HG03159 (cell line): ENCODE measurements around the gene AP1G2.

Experiments
- ATAC-seq: cut with Tn5 transposase; IDR thresholded peaks from one replicate; pipeline ENCODE4 v1.9.1; 2021; ENCODE audit warnings: mild to moderate bottlenecking, moderate library complexity; ENCODE audit not compliant: unreplicated experiment

Gene AP1G2

DNA sequence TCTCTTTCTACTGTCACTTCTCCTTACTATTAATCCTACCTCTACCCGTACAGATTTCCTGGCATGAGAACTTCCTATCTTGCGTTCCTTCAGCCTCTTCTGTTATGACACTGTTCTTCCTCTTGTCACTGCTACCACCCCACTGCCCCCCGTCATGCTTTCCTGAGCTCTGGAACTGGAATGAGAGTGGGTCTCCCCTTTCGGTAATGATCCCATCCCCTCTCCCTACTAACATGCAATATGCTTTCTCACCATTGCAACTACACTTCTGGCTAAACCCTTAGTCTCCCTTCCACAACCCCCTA, 4.9 kb upstream of the AP1G2 start:
- no peak for ATAC-seq

DNA sequence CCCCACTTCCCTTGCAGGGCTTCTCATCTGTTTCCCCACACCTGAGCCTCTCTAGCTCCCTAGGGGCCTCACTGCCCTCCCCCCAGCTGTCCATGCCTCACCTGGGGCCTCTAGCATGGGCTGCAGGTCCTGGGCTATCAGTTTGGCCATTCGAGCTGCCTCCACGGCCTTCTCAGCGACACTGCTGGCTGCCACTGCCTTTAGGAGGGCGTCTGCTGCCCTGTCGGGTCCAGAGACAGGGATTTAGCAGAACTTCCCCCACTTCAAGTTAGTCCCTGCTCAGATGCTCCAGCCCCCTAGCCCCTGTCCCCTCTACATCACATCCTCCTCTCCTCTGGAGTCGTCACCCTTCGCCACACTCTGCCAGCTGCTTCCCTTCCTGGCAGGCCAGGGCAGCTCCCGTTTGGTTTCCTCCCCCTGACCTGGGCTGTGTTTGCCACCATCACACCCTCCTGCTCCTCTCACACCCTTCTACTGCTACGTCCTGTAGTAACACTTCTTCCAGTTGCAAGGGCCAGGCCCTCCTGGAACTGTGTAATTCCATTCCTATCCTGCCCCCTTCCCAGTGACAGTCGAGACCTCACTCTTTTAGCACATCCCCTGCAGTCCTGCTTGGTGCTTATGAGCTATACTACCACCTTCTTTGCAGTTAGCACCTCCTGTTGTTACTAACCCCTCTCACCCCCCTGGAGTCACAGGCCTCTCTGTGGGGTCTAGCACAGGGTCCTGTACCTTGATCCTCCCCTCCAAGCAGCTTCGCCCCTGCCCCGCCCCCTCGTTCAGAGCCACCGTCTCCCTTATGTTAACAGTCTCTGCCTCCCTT, 4.3 kb upstream of the AP1G2 start:
- ATAC-seq: no peak

DNA sequence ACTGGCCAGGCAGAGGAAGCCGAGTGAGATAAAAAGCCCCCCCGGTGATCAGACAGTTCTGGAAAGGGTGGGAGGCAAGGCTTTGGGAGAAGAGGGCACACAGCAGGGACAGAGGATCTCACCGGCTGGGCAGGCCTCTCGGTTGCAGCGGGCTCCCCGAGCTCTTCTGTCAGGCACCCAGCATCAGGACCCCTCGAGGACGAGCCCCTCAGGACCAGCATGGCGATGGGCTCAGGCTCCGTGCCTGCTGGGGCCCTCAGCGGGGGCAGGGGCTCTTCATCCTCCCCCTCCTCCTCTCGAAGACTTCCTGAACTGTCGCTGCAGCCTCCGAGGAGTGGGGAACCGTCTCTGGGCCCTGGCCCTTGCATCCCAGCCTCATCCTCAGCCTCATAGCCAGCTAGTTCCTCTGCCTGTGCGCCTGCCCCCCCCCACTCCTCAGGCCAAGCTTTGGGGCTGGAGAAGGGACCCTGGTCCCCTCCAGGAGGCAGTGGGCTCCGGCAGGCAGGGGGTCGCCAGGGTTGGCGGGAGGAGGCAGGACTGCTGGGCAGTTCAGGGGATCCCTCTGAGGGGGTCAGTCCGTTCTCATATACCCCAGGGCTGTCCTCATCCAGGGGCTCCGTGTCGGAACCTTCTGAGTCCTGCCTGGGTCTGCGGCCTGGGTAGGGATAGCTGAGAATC, 3.4 kb upstream of the AP1G2 start:
- no peak for ATAC-seq

DNA sequence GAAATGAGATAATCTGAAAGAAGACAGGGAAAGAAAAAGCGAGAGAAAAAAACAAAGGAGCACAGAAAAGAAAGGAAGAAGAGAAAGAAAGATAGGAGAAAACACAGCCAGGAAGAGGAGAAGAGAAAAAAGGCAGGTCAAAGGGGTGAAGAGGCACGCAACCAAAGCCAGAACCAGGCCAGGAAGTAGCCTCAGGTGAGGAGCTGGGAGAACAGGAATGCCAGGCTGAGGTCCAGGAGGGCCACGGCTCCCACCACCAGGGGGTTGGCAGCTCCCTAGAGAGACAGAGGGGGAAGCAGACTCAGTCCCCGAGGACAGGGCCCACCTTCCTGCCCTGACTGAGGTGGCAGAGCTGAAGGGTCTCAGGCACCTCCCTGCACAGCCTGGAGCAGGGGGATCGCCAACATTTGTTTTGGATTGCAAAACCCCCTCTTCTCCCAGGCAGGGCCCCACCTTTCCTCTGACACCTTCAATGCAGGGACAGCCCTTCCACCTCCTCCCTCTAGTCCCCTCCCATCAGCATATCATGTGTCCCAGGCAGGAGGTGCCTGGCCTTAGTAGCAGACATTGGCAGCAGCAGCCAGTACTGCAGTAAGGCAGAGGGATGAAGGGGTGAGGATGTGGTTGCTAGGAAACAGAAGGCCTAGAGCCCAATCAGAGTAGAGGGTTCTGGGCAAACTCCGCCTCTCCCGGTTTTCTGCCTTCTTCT, 2.0 kb upstream of the AP1G2 start:
- ATAC-seq: no peak

DNA sequence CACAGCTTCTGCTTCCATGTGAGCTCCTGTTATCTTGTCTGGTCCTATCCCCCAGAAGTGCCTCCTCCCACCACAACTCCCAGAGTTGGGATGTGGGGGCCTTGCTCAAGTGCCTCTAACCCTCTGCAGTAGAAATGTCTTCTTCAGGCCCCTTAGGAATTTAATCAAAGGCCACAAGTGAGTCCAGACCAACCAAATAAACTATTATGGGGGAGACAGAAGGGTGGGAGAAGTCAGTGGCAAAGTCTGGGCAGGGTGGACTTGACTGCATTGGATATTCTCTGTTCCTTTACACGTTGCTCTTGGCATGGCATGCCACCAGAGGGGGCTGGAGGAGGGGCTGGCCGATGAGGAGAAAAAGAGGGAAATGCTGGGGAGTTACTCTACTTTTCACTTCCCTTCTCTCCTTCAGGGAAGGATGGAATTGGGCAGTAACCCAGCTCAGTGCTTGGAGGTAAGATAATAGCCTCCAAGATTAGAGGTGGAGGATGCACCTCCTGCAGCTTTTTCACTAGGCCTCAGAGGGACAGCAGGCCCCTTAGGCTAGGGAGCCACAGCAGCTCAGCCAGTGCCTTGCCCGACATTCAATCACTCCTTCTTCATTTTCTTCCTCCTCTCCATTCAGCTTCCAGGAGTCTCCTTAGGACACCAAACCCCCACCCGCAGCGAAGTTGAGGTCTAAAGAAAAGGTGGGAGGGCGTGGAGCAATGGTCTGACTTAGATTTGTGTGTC, 1.2 kb upstream of the AP1G2 start:
- ATAC-seq: no peak

DNA sequence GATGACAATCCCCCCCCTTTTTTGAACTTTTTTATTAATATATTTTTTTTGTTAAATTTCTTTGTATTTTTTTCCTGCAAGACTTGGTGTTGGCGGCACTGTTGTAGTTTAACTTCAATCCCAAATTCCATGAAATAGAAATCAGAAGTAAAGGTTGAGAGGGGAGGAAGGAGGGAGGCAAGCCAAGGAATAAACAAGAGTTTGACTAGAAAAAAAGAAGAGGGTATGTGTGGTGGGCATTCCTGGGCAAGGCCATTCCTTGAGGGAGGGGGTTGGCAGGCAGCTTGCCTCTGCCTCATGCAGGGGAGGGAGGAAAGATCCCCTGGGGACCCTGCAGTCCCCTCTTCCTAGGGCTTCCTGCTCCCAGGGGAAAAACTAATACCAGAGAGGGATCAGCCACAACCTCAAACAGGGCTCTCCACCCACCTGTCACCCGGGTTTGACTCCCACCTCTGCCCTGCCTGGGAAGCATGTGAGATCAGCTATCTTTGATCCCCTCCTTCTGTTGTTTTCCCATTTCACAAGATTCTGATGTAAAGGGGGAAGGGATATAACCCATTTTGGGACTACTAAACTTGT, 519 bp upstream of the AP1G2 start:
- no peak for ATAC-seq

DNA sequence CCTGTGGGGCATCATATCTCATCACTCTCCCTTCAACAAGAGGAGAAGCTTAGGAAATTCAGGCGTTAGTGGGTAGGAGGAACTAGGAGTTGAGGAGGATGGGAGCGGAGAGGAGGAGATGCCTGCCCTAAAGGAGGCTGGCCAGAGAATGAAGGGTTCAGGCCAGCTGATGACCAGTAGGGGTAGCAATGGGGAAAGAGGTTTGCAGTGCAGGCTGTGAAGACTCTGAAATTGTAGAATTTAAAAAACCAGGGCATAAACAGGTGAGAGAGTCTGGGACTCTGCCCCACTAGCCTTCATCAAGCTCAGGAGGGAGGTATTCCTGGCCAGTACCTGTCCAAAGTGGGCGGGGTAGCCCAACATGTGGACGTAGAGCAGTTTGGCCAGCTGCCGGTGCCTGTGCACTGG, 809 bp downstream of the AP1G2 start:
- no peak for ATAC-seq

DNA sequence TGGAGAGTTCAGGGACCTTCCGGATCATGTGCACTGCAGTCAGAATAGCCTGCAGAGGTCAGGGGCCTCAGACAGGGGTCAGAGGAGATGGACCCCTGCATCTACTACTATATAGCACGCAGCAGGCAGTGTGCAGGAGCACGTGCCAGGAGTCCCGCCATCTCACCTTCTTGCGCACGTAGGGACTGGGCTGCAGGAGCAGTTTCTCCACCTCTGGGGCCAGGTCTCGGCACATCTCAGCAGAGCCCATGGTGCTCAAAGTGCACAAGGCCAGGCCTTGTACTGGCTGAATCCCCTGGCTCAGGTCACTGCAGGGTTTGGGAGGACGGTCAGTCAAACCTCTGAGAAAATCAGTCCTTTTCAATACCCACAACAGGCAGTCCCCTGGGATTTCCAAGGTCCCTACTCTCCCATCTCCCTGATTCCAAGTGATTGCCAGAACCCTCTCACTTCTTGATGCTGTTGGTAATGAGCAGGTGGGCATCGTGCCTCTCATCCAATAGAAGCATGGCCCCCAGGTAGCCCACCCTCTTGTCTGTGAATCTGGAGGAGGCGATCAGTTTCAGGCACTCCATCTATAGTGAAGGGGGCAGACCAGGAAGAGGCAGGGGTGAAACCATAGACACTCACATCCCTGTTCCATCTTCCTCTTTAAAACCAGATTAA, 1.3 kb downstream of the AP1G2 start:
- no peak for ATAC-seq

DNA sequence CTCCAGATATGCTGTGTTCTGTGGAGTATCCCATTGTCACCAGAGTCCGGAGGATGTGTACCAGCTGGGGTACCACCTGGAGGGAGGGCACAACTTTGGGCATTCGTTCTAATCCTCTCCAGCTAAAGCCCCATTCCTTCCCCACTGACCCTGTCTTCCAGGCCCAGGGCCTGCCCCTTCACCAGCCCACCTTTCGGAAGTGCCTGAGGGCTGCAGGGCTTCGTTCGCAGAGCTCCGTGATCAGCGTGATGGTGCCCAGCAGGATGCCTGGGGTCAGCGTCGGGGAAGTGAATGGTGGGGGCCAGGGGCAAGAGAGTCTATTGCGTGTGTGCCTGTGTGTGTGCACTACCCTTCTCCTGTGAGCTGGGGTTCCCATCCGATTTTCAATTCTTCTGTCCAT, 2.0 kb downstream of the AP1G2 start:
- no peak for ATAC-seq

DNA sequence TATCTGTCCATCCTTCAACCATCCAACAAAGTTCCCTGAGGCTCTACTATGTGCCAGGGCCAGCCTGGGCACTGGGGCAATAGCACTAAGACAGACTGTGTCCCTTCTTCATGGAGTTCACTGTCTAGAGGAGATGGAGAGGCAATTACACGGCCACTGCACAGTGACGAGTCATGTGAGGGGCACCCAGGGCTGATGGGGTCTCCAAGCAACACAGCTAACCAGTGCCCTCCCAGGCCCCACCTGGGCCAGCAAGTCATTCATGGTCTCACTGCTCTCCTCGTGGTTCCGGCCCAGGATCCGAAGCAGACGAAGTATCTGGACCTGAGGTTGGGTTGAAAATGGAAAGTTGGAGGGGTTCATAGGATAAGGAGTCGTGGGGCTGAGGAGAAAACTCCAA, 2.7 kb downstream of the AP1G2 start:
- ATAC-seq: no peak

DNA sequence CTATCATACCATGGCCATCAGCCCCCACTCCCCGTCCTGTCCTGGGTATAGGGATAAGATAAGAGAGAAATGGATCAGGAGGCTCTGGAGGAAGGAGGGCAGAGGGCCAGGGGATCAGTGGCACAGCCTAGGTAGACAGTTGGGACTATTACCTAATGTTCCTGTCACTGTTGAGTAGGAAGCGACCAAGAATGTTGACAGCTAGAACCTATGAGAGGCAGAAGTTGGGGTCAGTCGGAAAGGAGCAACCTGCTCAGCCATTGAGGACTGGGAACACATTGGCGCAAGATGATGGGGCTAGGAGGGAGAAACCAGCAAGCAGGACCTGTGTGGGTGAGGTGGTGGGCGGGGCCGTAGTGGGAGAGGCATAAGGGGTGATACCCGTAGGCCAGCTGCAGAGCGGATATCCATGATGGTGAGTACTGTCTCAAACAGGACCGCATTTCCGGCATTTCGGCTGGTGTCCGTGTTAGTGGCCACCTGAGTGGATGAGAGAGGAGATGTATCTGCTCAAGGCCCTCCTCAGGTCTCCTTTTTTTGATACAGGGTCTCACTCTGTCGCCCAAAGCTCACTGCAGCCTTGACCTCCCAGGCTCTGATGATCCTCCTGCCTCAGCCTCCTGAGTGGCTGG, 3.3 kb downstream of the AP1G2 start:
- no peak for ATAC-seq

DNA sequence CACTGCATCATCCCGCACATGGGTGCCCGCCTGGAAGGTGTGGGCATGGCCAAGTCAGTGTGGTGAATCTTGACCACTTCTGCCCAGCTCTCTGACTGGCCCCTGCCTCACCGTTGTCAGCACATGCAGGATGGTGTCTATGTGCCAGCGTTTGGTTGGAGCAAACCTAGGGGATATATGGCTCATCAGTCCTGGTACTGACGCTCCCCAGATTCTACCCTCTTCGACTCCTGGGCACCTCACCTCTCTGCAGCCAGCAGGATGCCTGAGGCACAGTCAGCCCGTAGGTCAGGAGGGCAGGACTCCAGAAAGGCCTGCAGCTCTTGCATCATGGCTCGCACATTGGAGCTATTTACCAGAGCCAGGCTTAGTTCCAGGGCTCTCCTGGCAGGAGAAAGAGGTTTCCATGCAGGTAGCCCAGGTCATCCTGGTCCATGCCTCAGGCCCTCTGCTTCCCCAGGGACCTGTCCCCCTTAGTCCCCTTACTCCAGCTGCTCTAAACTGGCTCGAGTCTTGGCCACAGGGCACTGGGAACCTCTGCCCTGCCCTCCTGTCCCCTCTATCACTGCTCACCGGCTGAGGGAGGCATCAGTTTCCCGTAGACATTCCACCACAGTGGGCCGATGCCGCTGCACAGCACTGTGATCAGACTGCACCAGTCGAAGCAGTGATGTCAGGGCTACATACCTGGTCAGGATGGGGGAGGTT, 4.0 kb downstream of the AP1G2 start:
- ATAC-seq: no peak

DNA sequence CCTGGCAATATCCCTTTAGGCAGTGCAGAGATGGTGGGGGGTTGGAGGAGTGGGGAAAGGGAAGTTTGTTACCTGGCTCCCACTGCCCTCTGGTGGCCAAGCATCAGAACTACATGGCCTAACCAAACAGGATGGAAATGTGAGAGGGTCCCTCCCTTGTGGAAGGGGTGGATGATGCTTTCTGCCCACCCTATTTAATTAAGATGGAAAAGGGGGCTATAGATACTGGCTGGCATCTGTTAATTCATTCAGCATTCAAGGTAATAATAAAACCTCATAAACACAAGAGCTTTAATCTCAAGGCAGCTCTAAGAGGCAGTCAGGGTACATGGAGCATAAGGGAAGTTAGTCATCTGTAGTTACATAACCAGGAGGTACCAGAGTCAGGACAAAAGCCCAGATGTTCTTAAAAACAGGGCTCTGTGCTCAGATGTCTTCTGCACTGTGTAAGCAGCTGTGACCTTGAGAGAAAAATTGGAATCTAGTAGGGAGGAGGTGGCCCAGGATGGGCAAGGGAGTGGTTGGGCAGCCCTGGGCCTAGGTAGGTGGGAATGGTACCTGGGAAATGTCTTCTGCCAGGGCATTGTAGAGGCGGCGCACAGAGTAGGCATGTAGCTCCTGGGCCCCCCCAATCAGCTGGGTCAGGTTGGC, 4.6 kb downstream of the AP1G2 start:
- ATAC-seq: no peak

DNA sequence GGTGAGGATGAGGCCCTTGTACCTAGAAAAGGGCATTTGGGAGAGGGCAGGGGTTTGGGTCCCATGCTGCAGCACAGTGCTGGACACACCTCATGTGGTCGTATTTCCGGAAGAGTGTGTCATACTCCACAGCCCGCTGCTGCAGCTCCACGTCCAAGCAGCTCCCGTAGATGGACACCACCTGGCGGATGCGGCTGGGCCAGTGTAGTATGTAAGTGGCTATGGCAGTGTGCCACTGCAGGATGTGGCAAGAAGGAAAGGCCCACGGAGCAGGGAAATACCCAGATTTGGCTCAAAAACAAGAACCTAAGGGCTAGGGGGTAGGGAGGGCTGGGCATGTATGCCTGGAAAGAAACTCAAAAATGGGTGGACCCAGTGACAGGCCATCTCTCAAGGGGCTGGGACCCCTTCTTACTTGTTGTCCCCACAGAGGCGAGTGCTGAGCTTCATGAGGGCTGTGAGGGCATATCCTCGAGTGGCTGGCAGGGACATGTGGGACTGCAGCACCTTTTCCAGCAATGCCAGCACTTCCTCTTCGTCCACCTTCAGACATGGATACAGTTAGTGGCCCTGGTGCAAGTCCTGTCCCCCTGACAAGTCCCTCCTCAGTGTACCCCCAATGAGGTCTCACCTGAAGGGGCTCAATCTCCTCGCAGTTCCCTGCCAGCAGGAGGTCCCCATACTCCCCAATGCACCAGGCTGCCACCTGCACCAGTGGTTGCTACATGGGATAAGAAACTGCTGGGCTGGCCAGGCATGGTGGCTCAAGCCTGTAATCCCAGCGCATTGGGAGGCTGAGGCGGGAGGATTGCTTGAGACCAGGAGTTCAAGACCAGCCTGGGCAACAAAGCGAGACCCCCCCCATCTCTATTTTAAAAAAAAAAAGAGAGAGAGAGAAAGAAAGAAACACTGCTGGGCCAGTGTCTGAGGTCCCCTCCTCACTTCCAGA, 5.4 kb downstream of the AP1G2 start:
- ATAC-seq: no peak

DNA sequence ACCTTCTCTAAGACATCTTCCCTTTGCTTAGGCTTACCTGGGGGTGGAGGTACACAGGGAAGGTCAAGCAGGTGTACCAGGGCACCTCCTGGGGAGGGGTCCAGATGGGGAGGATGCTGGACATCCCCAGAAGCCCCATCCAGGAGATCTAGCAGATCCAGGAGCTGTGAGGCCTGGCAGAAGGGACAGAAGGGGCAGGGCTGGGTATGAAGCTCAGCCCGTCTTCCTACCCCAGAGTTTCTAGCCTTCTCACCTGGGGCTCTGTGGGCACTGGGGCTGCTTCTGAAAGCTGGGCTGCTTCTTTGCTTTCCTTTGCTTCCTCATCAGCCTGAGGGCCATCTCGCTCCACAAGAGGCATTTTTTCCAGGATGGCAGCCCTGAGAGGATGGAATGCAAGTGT, 6.3 kb downstream of the AP1G2 start:
- no peak for ATAC-seq

DNA sequence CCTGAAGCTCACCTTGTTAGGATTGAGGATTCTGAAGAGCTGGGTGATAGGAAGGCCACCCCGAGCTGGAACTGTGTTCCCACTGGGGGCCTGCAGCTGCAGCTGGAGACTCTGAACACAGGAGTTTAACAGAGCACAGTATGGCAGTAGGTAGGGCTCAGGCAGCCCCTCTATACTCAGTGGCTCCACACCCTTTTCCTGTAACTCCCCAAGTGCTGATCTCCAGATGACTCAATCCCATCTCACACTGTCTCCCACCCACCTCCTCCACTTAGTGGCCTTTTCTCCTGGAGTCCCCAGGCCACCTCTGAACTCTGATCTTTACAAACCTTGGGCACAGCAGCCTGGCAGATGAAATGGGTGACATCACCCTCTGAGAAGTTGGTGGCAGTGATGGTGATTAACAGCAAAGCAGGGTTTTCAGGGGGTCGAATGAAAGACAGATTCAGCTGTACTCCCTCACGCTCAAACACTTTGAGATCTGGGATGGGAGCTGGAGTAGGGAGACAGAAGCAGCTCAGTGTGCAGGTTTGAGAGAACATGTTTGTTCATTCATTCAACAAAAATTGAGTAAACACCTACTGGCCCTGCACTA, 7.6 kb downstream of the AP1G2 start:
- no peak for ATAC-seq
